Testis (tissue), 3 donors: ENCODE data around the gene H3-3A. TPM values are rescaled to one million over a fixed set of nuclear protein-coding genes. Genes with fewer than 3 reads are reported as not detected.

Source experiments
- DNase-seq: peaks from one replicate; pipeline ENCODE4 v3.0.0-alpha.2; 2019
- H3K27ac ChIP-seq, 2 donors: fragments of 200-600 bp; sonication (generic); one replicate each; pipeline ENCODE4 v1.5.1; 2019
- H3K27me3 ChIP-seq: fragments of 200-600 bp; sonication (generic); one replicate; pipeline ENCODE4 v1.5.1; 2019
- H3K36me3 ChIP-seq: fragments of 200-600 bp; sonication (generic); one replicate; pipeline ENCODE4 v1.5.1; 2017; ENCODE audit warnings: low read depth; ENCODE audit errors: missing control alignments
- H3K4me1 ChIP-seq: fragments of 200-600 bp; sonication (generic); one replicate; pipeline ENCODE4 v1.5.1; 2019
- H3K4me3 ChIP-seq, 2 donors: fragments of 200-600 bp; sonication (generic); one replicate each; pipeline ENCODE4 v1.5.1; 2017 to 2019
- H3K9me3 ChIP-seq: fragments of 200-600 bp; sonication (generic); one replicate; pipeline ENCODE4 v1.5.1; 2017
- CTCF ChIP-seq, 3 experiments: fragments of 450-650 bp in 2 of 3; fragments of 200-600 bp in 1 of 3; sonication (generic) in 1 of 3; IDR thresholded peaks; one replicate each; pipeline ENCODE4 v1.5.1; 2016 to 2019; ENCODE audit warnings: antibody characterized with exemption in 3 of 3, mild to moderate bottlenecking in 2 of 3, moderate library complexity in 1 of 3
- POLR2A ChIP-seq: fragments of 450-650 bp; IDR thresholded peaks from one replicate; pipeline ENCODE4 v1.6.1; 2017; ENCODE audit warnings: antibody characterized with exemption, mild to moderate bottlenecking, moderate library complexity
- WGBS, 2 donors: methylation state at CpG; one replicate each; pipeline ENCODE4 v1.1.5; 2018; 5-methylcytosine and 5-hydroxymethylcytosine counted together
- intact Hi-C: fragments of 100-400 bp; cut with DNase I; formaldehyde crosslinking; loops from one replicate; pipeline ENCODE4 v1.15.1; 2023; ENCODE audit warnings: low total_unique reads
- polyA plus RNA-seq: library from polyadenylated mRNA; stranded (reverse); fragments of 350-450 nt; fragmentation: Illumina TruSeq; extraction: RNeasy Lipid Tissue Mini Kit (QIAGEN cat#74804); gene quantifications from one replicate; pipeline ENCODE4 v1.2.3, GENCODE V29; 2014; ENCODE audit warnings: low read depth, low replicate concordance; ENCODE audit not compliant: insufficient read depth
- total RNA-seq, 2 donors: library from RNA; depleted of rRNA; stranded (reverse); fragments of >200 nt; gene quantifications; one replicate each; pipeline ENCODE4 v1.2.3, GENCODE V29; 2016

H3-3A gene
- total and polyA plus RNA-seq, 3 donors from 2014 or later, result 272 to 439 (median 367) TPM

GRCh38 chr1:226093621-226094020, 31.1 kb downstream of the H3-3A start:
- Histone ChIP-seq H3K27ac (no peak overlapping the region), H3K4me1 (no peaks in the 10 kb centered on the region), H3K36me3 (no peaks in the 10 kb centered on the region), H3K9me3 (no peaks in the 10 kb centered on the region), H3K4me3 (no peak overlapping the region), H3K27me3 (no peaks in the 10 kb centered on the region)
- TF ChIP-seq POLR2A (no peak), CTCF (IDR thresholded peaks at IDR 0.05) (no peak)
- intact Hi-C loops, result no loop called here
- WGBS, 2 donors, result 86 to 91% methylated on average over 2 of the region's 2 CpGs
- no peak for DNase-seq

GRCh38 chr1:226094451-226094850, 31.9 kb downstream of the H3-3A start:
- TF ChIP-seq CTCF (IDR thresholded peaks at IDR 0.05), result no peak
- no peak for TF ChIP-seq POLR2A

GRCh38 chr1:226095286-226095685, 32.8 kb downstream of the H3-3A start:
- WGBS, 2 donors, result 94 to 96% methylated on average over 2 of the region's 2 CpGs
- intact Hi-C loops, result no loop called here

More at GRCh38 chr1:226094451-226094850, 31.9 kb downstream of the H3-3A start:
- Histone ChIP-seq H3K4me1 (no peaks in the 10 kb centered on the region), H3K27me3 (no peaks in the 10 kb centered on the region), H3K4me3 (no peak overlapping the region), H3K9me3 (no peaks in the 10 kb centered on the region), H3K27ac (no peak overlapping the region), H3K36me3 (no peaks in the 10 kb centered on the region)
- WGBS, 2 donors, result 41% methylated on average over 1 of the region's 1 CpG; no CpG with 5 or more reads in 1 of the 2 donors
- no peak for DNase-seq
- intact Hi-C loops, result no loop called here

GRCh38 chr1:226097866-226098625, 35.5 kb downstream of the H3-3A start:
- TF ChIP-seq CTCF (IDR thresholded peaks at IDR 0.05) (no peak), POLR2A (no peak)
- Histone ChIP-seq H3K4me1 (peaks cover 3% of the 10 kb centered on the region), H3K9me3 (no peaks in the 10 kb centered on the region), H3K4me3 (no peak overlapping the region), H3K27me3 (no peaks in the 10 kb centered on the region), H3K27ac (no peak overlapping the region), H3K36me3 (no peaks in the 10 kb centered on the region)
- 82 to 85% methylated on average over 5 of the region's 5 CpGs for WGBS, 2 donors
- intact Hi-C loops, result no loop called here
- DNase-seq, result no peak

More at GRCh38 chr1:226095286-226095685, 32.8 kb downstream of the H3-3A start:
- Histone ChIP-seq H3K36me3 (no peaks in the 10 kb centered on the region), H3K27ac (no peak overlapping the region), H3K4me3 (no peak overlapping the region), H3K9me3 (no peaks in the 10 kb centered on the region), H3K27me3 (no peaks in the 10 kb centered on the region), H3K4me1 (peaks cover 3% of the 10 kb centered on the region)
- DNase-seq, result no peak
- TF ChIP-seq CTCF (IDR thresholded peaks at IDR 0.05) (no peak), POLR2A (no peak)
